ENCODE data around the gene TMEM129.
"Not testable (repeated sequence)": the region's sequence is repeated elsewhere in the genome, so short reads cannot be mapped to it uniquely, and the experiment has no call there.

Gene TMEM129

DNA sequence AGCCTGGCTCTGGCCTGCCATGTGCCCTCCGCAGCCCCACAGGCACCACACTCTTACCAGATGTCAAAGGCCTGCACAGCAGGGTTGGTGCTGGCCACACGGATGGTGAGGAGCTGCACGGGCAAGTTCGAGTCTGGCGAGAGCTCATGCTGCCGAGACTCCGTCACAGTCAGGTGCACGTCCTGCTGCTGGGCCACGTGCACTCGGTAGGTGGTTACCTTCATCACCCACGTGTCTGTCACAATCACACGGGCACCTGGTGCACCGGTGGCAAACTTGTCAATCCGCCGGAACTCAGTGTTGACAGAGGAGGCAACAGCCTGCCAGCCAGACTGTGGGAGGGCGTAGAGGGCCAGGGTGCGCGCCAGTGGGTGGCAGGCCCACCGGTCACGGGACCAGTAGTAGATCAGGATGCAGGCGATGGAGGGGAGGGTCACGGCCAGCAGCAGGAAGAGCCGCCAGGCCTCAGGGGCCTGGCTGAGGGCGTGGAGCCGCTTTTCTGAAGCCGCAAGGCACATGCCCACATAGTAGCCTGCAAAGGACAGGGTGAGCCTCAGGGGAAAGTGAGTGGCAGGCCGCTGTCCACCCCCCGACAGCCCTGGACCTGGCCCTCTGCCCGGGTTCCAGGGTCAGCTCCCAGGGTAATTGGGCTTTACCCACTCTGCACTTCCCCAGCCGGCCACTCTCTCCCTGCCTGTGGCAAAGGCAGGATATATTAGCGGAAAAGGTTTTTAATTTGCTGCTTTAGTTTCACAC is 2.9 kb downstream of the TMEM129 start:
- no peak for DNase-seq

DNA sequence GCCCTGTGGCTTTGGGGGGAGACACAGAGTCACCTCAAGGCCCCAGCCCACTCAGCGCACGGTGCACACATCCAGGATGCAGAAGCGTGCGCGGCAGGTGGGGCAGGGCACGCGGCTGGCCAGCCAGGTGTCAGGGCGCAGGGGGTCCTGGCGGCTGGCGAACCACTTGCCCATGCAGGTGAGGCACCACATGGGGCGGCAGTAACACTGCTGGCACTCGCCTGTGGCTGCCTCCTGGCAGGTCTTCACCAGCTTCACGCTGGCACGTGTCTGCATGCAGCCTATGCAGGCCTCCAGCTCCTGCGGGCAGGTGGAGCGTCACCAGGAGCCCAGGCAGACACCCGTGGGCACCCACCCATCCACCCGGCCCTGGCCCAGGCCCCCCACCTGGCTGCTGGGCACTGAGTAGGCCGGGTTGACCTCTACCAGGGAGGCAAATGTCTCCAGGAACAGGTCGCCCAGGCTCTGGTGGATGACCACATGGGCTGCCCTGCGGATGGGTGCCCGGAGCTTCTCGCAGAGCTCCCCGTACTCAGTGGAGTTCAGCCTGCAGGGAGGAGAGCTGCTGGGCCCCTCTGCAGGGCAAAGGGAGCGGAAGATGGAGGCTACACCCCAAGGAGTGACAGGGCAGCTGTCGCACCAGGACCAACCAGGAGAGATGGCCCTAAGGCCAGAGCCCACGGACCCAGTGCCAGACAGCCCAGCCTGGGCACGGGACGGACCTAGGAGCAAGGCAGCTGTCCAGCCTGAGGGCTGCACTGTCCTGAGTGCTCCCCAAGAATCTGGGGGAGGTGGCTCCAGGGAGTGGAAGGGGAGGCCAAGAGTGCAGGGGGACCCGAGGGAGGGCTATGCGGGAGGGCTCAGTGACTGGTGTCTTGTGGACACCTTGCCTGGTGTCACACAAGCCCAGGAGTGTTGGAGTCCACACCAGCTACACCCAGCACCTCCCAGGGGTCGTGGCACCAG is 3.7 kb downstream of the TMEM129 start:
- no peak for DNase-seq

DNA sequence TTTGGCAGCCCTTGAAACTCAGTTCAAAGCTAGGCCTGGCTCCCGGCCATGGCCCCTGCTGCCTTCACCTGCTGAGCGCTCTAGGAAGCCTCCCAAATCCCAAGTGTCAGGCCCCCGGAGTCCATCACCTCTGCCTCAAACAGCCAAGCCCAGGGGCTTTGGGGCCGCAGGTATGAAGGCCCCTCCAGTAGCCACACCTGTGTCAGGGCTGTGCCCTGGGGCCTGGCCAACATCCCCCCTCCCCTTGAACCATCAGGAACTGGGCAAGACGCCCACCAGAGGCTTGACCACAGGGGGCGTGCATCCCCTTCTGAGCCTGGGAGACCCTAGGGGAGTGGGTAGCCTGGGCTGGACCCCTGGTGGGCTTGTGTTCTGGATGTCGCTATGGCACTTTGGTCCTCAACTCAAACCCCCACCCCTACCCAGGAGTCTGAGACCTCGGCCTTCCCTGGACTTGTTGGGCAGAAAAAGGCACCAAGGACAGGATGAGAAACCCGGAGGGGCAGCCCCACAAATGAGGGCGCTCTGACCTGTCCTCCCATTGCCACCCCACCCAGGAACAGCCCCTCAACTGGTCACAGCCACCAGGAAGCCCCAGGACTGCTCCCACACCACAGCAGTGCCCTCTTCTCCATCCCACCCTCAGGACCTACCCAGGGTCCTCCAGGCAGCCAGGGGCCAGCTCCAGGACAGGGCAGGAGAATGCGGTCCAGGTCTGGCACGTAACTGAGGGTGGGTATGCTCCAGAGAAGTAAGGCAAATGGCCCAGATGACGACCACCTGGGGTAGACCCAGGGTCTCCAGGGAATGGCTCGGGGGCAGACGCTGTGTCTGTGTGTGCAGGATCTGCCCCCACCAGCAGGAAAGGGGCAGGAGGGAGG is 4.8 kb downstream of the TMEM129 start:
- no peak for DNase-seq

GRCh38 chr4:1715002-1715758 is 5.9 kb downstream of the TMEM129 start:
- no peak for DNase-seq

DNA sequence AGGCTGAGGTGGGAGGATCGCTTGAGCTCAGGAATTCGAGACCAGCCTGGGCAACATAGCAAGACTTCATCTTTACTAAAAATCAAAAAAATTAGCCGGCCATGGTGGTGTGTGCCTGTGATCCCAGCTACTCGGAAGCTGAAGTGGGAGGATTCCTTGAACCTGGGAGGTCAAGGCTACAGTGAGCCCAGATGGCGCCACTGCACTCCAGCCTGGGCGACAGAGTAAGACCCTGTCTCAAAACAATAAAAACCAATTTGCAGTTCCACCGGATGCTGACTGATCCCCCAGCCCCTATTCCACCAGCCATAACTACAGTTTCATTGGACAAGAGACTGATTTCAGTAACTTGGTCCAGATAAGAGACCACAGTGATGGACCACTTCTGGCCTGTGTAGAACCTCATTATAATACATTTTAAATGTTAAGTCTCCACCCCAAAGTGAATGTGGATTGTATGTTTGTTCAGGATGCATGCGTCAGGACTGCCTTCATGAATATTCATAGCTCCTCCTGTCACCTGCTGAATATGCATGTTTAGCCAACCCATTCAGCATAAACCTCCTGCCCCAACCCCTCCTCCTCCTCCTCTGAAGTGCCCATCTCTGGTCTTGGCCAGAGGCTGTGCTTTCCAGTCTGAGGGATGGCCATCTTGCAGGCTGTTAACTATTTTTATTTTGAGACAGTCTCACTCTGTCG is 6.7 kb downstream of the TMEM129 start:
- no peak for DNase-seq

DNA sequence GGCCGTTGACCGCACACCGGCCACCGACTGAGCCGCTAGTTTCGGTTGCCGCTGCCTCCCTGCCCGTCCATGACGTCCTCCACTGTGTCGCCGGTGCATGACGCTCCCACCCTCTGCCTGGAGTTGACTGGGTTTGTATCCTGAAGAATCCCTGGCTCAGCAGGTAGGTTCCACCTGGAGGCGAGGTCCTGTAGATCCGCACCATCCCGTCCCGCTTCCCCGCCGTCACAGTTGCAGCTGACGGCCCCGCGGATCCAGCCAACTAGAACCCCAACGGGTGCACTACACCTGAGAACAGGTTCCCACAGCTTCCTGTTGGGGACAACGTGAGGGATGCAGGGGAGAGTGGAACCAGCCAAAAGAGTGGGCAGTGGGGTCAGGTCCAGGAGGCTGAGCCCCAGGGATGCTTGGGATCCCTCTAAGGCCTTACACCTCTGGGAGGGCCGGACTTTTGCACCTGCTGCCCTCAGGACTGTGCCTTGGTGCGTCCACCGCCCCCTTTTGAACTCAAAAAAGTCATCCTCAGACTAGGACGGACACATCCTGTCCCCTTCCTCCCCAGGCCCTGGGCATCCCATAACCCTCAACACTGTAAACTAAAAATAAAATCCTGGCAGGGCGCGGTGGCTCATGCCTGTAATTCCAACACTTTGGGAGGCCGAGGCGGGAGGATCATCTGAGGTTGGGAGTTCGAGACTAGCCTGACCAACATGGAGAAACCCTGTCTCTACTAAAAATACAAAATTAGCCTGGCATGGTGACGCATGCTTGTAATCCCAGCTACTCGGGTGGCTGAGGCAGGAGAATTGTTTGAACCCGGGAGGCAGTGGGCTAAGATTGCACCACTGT is 7.9 kb downstream of the TMEM129 start:
- DNase-seq: no peak

GRCh38 chr4:1712216-1713002 is 8.7 kb downstream of the TMEM129 start, which contains the start of gene SLBP:
SLBP (minus strand) TSS chr4:1712319; CDS start chr4:1712188, 131 bp downstream.
- peak; percentile 99 for DNase-seq

DNA sequence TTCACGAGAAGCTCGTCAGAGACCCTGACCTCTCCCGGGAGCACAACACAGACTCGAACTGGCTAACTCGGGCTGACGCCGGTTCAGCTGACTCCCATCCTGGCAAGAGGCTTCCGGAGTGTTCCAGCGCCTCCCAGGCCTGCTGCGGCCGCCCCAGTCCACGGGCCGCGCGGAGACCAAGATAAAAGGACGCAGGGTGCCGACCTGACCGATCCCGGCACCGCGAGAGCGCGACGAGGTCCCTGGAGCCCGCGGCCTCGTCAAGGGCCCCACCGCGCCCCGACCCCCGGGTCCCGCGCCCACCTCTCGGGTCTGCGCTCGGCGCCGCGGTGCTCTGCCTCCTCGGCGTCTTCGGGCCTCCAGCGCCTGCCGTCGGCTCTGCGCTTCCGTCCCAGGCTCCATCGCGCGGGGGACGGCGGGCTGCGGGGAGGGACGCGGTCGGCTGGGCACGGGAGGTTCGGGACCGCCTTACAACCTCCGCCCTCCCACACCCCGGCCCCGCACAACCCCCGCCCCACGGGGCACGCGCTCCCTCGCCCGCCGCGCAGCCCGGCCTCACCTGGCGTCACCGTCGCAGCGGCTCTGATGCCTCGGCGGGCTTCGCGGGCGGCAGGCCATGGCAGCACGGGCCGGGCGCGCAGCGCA is 9.4 kb downstream of the TMEM129 start:
- no peak for DNase-seq

GRCh38 chr4:1711055-1711570 is 10.0 kb downstream of the TMEM129 start:
- no peak for DNase-seq

GRCh38 chr4:1708581-1708980 is 12.5 kb downstream of the TMEM129 start:
- no peak for DNase-seq

GRCh38 chr4:1706358-1706757 is 14.8 kb downstream of the TMEM129 start:
- no peak for DNase-seq

DNA sequence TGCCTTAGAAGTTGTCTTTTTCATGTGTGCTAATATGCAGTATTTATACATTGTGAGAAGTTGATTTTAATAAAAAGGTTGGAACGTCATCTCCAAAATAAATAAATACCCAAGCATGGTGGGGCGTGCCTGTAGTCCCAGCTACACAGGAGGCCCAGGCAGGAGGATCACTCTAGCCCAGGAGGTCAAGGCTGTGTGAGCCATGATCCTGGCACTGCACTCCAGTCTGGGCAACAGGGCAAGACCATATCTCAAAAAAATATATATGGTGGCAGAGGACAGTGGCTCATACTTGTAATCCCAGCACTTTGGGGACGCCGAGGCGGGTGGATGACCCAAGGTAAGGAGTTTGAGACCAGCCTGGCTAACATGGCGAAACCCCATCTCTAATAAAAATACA is 15.4 kb downstream of the TMEM129 start:
- no peak for DNase-seq

DNA sequence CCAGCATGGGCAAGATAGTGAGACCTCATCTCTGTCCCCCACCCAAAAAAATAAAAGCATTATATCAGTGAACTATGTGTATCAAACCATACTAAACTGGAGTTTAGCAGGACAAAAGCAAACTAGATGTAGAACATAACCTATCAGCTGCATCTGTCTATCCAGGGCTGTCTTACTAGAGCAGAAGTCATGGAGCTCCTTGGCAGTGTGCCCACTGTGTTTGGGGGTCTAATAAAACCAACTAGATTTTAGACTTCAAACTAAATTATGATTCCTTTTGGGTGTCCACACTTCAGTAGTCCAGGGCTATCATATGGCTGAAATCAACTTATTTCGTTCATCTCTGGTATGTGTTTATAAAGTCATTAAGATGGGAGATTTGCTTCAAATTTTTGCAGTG is 17.3 kb downstream of the TMEM129 start:
- DNase-seq: no peak

- DNase-seq: not testable (repeated sequence)
Observed at GRCh38 chr4:1701671-1702070, 19.5 kb downstream of the TMEM129 start.

DNA sequence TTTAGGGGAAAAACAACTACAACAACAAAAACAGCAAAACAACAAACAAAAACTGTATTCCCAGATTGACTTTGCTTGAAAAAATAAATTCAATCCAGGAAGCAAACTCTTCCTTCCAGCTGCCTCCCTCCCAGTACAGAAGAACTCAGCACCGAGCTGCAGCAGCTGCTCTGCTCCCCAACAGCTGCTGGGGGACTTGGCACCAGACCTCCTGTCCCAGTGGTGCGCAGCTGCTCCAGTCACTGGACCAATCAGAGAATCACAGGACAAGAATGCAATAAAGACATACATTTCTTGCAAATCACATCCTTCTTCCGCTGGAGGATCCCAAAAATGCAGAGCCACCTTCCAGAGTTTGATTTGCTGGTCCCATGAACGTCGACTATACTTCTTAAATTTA is 25.2 kb downstream of the TMEM129 start:
- DNase-seq: no peak

DNA sequence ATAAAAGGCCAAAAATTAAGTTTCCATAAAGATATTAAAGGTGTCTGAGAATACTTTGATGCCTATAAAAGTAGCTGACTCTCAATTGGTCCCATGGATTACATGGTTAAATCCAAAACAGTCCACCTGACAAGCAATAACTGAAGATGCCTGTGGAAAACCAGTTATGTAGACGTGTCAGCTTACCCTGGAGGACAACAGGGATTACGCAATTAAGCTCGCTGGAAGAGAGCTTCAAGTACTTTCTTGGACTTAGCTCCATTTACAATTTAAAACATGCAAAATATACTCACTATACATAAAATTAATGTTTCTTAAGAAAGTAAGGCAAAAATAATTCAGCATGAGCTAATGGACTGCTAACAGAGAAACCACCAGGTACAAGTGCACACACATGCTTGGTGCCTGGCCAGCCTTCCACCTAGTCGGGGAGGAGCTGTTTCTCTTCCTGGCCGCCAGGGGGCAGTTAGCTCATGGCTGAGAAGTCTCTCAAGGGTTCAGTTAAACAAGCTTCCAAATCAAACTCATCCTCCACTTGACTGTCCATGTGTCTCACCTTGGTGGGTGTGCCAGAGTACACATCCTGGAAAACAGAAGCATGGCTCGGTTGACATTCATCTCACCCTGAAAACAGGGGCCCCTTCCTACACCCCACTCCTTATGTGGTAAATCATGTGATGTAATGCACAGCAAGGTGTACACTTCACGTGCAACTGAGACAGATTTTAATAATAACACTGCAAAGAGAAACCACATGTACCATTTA is 27.8 kb downstream of the TMEM129 start:
- peak; percentile 76 for DNase-seq

GRCh38 chr4:1691737-1692373 is 29.3 kb downstream of the TMEM129 start:
- no peak for DNase-seq

DNA sequence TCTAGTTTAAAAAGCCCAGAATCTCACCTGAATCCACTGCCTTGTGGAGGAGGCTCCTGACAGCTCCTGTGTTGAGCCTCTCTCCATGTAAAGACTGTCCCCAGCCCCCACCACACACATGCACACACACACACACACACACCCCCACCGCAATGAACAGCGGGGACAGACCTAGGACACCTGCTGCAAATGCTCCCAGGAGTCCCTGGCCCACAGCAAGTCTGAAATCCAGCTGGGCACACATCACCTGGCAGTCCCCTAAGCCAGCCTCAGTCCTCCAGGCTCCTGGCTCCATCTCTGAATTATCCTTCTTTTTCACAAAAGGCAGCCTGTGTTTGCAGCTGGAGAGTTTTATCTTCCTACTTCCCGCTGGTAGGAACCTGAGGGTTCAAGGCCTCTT is 30.4 kb downstream of the TMEM129 start:
- no peak for DNase-seq

Data from activated naive CD4-positive, alpha-beta T cell treated with anti-CD3 and anti-CD28 coated beads, Interleukin-2, amount 50 U/mL, for 16 hours (primary cell).